Right atrium auricular region (tissue), 2 donors: ENCODE results near the gene ADPGK. TPM values are rescaled to one million over a fixed set of nuclear protein-coding genes. Genes with fewer than 3 reads are reported as not detected.

Experiments used
- DNase-seq: peaks from one replicate; pipeline ENCODE4 v3.0.0-alpha.2; 2019; ENCODE audit warnings: low spot score
- H3K27ac ChIP-seq, 2 donors: fragments of 200-600 bp; sonication (generic); 1 replicate in 1 of 2; 2 replicates in 1 of 2; pipeline ENCODE4 v1.5.1; 2016 to 2019
- H3K27me3 ChIP-seq, 2 donors: fragments of 200-600 bp; sonication (generic); one replicate each; pipeline versions ENCODE4 v1.5.1 to v1.6.0; 2017 to 2019
- H3K36me3 ChIP-seq: fragments of 200-600 bp; sonication (generic); one replicate; pipeline ENCODE4 v1.5.1; 2016
- H3K4me1 ChIP-seq, 2 donors: fragments of 200-600 bp; sonication (generic); one replicate each; pipeline versions ENCODE4 v1.5.1 to v1.6.0; 2017 to 2019
- H3K4me3 ChIP-seq, 2 donors: fragments of 200-600 bp; sonication (generic); 1 replicate in 1 of 2; 2 replicates in 1 of 2; pipeline ENCODE4 v1.5.1; 2017 to 2019; ENCODE audit warnings: mild to moderate bottlenecking in 1 of 2, moderate library complexity in 1 of 2
- H3K9me3 ChIP-seq, 2 donors: fragments of 200-600 bp; sonication (generic); one replicate each; pipeline ENCODE4 v1.5.1; 2019
- CTCF ChIP-seq, 2 donors: fragments of 200-600 bp; sonication (generic); IDR thresholded peaks; one replicate each; pipeline ENCODE4 v1.5.1; 2019; ENCODE audit warnings: antibody characterized with exemption in 2 of 2
- total RNA-seq, 2 donors: library from RNA; depleted of rRNA; stranded (reverse); fragments of >200 nt; gene quantifications; one replicate each; pipeline ENCODE4 v1.1.0, GENCODE V29; 2016

The ADPGK gene
- total RNA-seq, 2 donors from 2014 or later = 10.4 to 16.3 TPM

- DNase-seq = no peak
- Histone ChIP-seq H3K36me3 (no peaks in the 10 kb centered on the region), H3K27ac (peak overlapping the region in 1 of 2 donors; percentile 35), H3K27me3 (peaks cover 0 to 4% of the 10 kb centered on the region in 2 donors), H3K4me3 (peak overlapping the region; percentile 41 to 54), H3K9me3 (no peaks in the 10 kb centered on the region), H3K4me1 (peaks cover 0 to 11% of the 10 kb centered on the region in 2 donors)
- peak; percentile 55 to 80 for TF ChIP-seq CTCF (IDR thresholded peaks at IDR 0.05)
These were observed 13.2 kb upstream of the ADPGK start for GRCh38 chr15:72796515-72797337.

DNA sequence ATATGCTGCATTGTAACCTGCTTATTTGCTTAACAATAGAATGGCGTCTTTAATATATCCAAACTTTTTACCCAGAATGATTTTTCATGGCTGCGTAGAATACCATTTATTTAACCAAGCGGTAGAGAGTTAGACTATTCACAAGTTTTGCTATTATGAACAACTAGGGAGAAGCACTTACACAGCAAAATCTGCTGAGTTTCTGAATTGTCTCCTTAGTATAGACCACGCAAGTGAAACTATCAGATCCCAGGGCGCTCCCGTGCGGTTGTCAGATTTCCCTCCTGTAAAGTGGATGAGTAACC is 12.6 kb upstream of the ADPGK start:
- Histone ChIP-seq H3K9me3 (no peaks in the 10 kb centered on the region), H3K4me1 (peaks cover 0 to 11% of the 10 kb centered on the region in 2 donors), H3K27me3 (peaks cover 0 to 4% of the 10 kb centered on the region in 2 donors), H3K36me3 (no peaks in the 10 kb centered on the region), H3K27ac (no peak overlapping the region), H3K4me3 (peak overlapping the region in 1 of 2 donors; percentile 54)
- no peak for TF ChIP-seq CTCF (IDR thresholded peaks at IDR 0.05)
- DNase-seq = no peak

DNA sequence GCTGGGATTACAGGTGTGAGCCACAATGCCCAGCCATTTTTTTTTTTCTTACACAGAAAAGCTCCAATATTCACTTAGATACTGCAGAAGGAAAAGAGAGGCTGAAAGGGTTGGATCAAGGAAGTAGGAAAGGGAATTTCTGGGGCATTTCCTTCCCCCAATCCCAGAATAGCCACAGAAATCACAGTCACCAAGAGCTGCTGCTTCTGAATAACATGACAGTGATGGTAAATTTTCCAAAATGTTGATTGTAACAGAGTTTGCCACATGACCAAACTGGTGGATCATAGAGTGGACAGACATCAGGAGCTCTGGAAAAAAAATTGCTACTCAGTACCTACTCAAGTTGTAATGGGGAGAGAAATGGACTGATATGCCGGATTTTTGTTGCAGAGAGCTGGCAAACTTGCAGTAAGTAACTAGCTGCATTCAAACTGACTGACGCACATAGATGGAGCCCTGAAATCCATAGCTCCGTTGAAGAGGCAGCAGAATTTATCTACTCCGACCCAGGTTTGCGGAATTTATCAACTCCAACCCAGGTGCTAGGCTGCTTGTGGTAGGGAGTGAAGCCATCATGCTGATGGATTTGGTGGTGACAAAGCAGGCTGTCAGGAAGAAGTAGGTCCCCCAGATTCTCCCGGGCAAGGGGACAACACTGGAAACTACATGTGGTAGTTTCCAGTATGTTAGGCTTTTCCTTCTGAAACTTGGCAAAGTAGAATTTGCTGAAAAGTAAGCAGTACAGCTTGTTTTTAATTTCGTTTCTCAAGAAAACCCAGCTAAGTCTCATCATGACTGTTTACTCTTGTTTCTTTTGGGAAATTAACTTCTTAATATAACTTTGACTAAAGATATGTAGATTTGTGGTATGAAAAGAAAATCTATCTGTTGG is 10.5 kb upstream of the ADPGK start:
- Histone ChIP-seq H3K36me3 (no peaks in the 10 kb centered on the region), H3K27me3 (peaks cover 0 to 4% of the 10 kb centered on the region in 2 donors), H3K4me3 (no peak overlapping the region), H3K27ac (no peak overlapping the region), H3K9me3 (no peaks in the 10 kb centered on the region), H3K4me1 (peaks cover 0 to 11% of the 10 kb centered on the region in 2 donors)
- no peak for TF ChIP-seq CTCF (IDR thresholded peaks at IDR 0.05)
- no peak for DNase-seq

- H3K36me3 ChIP-seq = no peaks in the 10 kb centered on the region
- no peak overlapping the region for H3K4me3 ChIP-seq
- no peak overlapping the region for H3K27ac ChIP-seq
- no peaks in the 10 kb centered on the region for H3K9me3 ChIP-seq
- no peak for DNase-seq
- peaks cover 0 to 3% of the 10 kb centered on the region in 2 donors for H3K27me3 ChIP-seq
- H3K4me1 ChIP-seq = peaks cover 0 to 11% of the 10 kb centered on the region in 2 donors
- TF ChIP-seq CTCF (IDR thresholded peaks at IDR 0.05) = no peak
These were observed 8.9 kb upstream of the ADPGK start for GRCh38 chr15:72792431-72792830.

DNA sequence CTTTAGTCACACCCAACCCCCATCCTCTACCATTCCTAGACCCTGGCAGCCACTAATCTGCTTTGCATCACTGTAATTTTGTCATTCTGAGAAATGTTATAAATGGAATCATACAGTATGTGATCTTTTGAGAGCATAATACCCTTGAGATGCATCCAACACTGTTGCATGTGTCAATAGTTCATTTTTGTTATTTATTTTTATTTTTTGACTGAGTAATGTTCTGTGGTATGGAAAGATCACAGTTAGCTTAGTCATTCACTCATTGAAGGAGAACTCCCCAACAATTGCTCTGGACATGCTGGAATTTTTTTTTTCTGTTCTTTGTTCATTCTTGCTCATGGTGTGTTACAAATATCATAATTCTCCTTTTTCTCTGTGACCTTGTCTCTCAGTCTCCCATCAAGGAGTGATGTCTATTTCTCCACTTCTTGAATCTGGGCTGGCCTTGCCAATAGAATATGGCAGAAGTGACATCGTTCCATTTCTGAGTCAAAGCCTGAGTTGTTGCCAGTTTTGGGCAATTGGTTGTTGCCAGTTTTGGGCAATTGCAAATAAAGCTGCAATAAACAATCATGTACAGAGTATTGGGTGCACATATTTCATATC is 6.8 kb upstream of the ADPGK start:
- no peaks in the 10 kb centered on the region for H3K9me3 ChIP-seq
- no peaks in the 10 kb centered on the region for H3K27me3 ChIP-seq
- TF ChIP-seq CTCF (IDR thresholded peaks at IDR 0.05) = no peak
- H3K36me3 ChIP-seq = no peaks in the 10 kb centered on the region
- no peak overlapping the region for H3K27ac ChIP-seq
- H3K4me1 ChIP-seq = no peaks in the 10 kb centered on the region
- H3K4me3 ChIP-seq = no peak overlapping the region
- no peak for DNase-seq
